GM19099 (cell line): ENCODE measurements around the gene SKP2.

ENCODE experiments used
- POLR2A ChIP-seq: IDR thresholded peaks from 3 replicates; pipeline ENCODE4 v1.6.1; 2011; ENCODE audit warnings: low read depth; ENCODE audit not compliant: insufficient read length; ENCODE audit errors: extremely low read depth

The SKP2 gene

GRCh38 chr5:36177715-36178523 is 26.0 kb downstream of the SKP2 start:
- TF ChIP-seq POLR2A: no peak

- TF ChIP-seq POLR2A: no peak
Observed at GRCh38 chr5:36178524-36178890, 26.6 kb downstream of the SKP2 start.

GRCh38 chr5:36179950-36180349 is 28.0 kb downstream of the SKP2 start:
- TF ChIP-seq POLR2A: no peak

GRCh38 chr5:36180556-36181350 is 28.8 kb downstream of the SKP2 start:
- no peak for TF ChIP-seq POLR2A

GRCh38 chr5:36181774-36182173 is 29.9 kb downstream of the SKP2 start:
- no peak for TF ChIP-seq POLR2A

GRCh38 chr5:36193746-36194145 is 41.8 kb downstream of the SKP2 start:
- no peak for TF ChIP-seq POLR2A

- no peak for TF ChIP-seq POLR2A
Observed at GRCh38 chr5:36198281-36198680, 46.4 kb downstream of the SKP2 start.

GRCh38 chr5:36199620-36200019 is 47.7 kb downstream of the SKP2 start:
- no peak for TF ChIP-seq POLR2A

GRCh38 chr5:36200513-36200912 is 48.6 kb downstream of the SKP2 start:
- no peak for TF ChIP-seq POLR2A

- TF ChIP-seq POLR2A: no peak
Observed at GRCh38 chr5:36202521-36202961, 50.6 kb downstream of the SKP2 start.

GRCh38 chr5:36205329-36205728 is 53.4 kb downstream of the SKP2 start:
- no peak for TF ChIP-seq POLR2A

GRCh38 chr5:36206913-36207312 is 55.0 kb downstream of the SKP2 start:
- no peak for TF ChIP-seq POLR2A

- TF ChIP-seq POLR2A: no peak
Observed at GRCh38 chr5:36208786-36209185, 56.9 kb downstream of the SKP2 start.

GRCh38 chr5:36209664-36210063 is 57.8 kb downstream of the SKP2 start:
- no peak for TF ChIP-seq POLR2A

- TF ChIP-seq POLR2A: no peak
Observed at GRCh38 chr5:36214436-36214835, 62.5 kb downstream of the SKP2 start.

- TF ChIP-seq POLR2A: no peak
Observed at GRCh38 chr5:36215910-36216309, 64.0 kb downstream of the SKP2 start.
